Stimulated activated CD4-positive, alpha-beta T cell treated with anti-CD3 and anti-CD28 coated beads, Interleukin-15, amount 100 ng/mL, for 24 hours (primary cell): ENCODE results near the gene FOXK2.
"Not testable (repeated sequence)": the region's sequence is repeated elsewhere in the genome, so short reads cannot be mapped to it uniquely, and the experiment has no call there.

Experiments
- DNase-seq: peaks from one replicate; pipeline ENCODE4 v3.0.0-alpha.2; 2020

Gene FOXK2

GRCh38 chr17:82495844-82496528 is 23.5 kb upstream of the FOXK2 start:
- no peak for DNase-seq

- peak; percentile 96 for DNase-seq
Observed at GRCh38 chr17:82496529-82497434, 22.8 kb upstream of the FOXK2 start.

- DNase-seq = peak; percentile 55
Observed at GRCh38 chr17:82497483-82498405, 21.8 kb upstream of the FOXK2 start.

- no peak for DNase-seq
Observed at GRCh38 chr17:82502207-82502606, 17.3 kb upstream of the FOXK2 start.

GRCh38 chr17:82503094-82503727 is 16.3 kb upstream of the FOXK2 start:
- no peak for DNase-seq

GRCh38 chr17:82503728-82504308 is 15.7 kb upstream of the FOXK2 start:
- DNase-seq = no peak

GRCh38 chr17:82505296-82505695 is 14.2 kb upstream of the FOXK2 start:
- no peak for DNase-seq

- peak; percentile 65 for DNase-seq
Observed at GRCh38 chr17:82506402-82506801, 13.1 kb upstream of the FOXK2 start.

GRCh38 chr17:82507631-82508175 is 11.8 kb upstream of the FOXK2 start:
- DNase-seq = no peak

GRCh38 chr17:82511642-82512041 is 7.9 kb upstream of the FOXK2 start:
- DNase-seq = not testable (repeated sequence)

- not testable (repeated sequence) for DNase-seq
Observed at GRCh38 chr17:82513864-82514263, 5.7 kb upstream of the FOXK2 start.

- no peak for DNase-seq
Observed at GRCh38 chr17:82517230-82517865, 2.2 kb upstream of the FOXK2 start.

GRCh38 chr17:82519971-82520903 is 705 bp downstream of the FOXK2 start:
- DNase-seq = peak; percentile 52

GRCh38 chr17:82524540-82524939 is 5.0 kb downstream of the FOXK2 start:
- no peak for DNase-seq

GRCh38 chr17:82525712-82526111 is 6.2 kb downstream of the FOXK2 start:
- DNase-seq = no peak

- DNase-seq = no peak
Observed at GRCh38 chr17:82527898-82528297, 8.4 kb downstream of the FOXK2 start.

GRCh38 chr17:82528484-82529265 is 9.1 kb downstream of the FOXK2 start:
- no peak for DNase-seq

GRCh38 chr17:82529914-82530300 is 10.4 kb downstream of the FOXK2 start:
- no peak for DNase-seq

GRCh38 chr17:82531431-82531881 is 11.9 kb downstream of the FOXK2 start:
- DNase-seq = no peak
